ENCODE measurements around the gene PKD2L1. TPM values are rescaled to one million over a fixed set of nuclear protein-coding genes. Genes with fewer than 3 reads are reported as not detected.
A peak's percentile ranks its signal among the peaks of the same experiment; 100 is the strongest.

The PKD2L1 gene
- total RNA-seq, 2 donors from 2014 or later, result not detected

- no peaks in the 10 kb centered on the region for H3K9me3 ChIP-seq
- intact Hi-C loops (cut with DNase I), result no loop called here
- DNase-seq (no peak), ATAC-seq (no peak)
- H3K27ac ChIP-seq, result peak overlapping the region in 1 of 4 donors; percentile 47
- H3K4me3 ChIP-seq, result no peak overlapping the region
- TF ChIP-seq POLR2A (IDR thresholded peaks at IDR 0.05) (no peak), CTCF (IDR thresholded peaks at IDR 0.05) (no peak)
- no peaks in the 10 kb centered on the region for H3K36me3 ChIP-seq (replicated peaks in 1 of 2; ENCODE audit: insufficient read depth in 1 of 2, low read depth in 2 of 2)
- peaks cover 29% of the 10 kb centered on the region for H3K4me1 ChIP-seq
- 61 to 62% methylated on average over 6 of the region's 6 CpGs for WGBS, 2 donors
- no peaks in the 10 kb centered on the region for H3K27me3 ChIP-seq
These were observed 30.2 kb upstream of the PKD2L1 start for GRCh38 chr10:100360234-100360633.

- H3K36me3 ChIP-seq (replicated peaks in 1 of 2; ENCODE audit: insufficient read depth in 1 of 2, low read depth in 2 of 2), result no peaks in the 10 kb centered on the region
- no peaks in the 10 kb centered on the region for H3K9me3 ChIP-seq
- DNase-seq (peak in 3 of 4 donors; percentile 34 to 73 (median 55)), ATAC-seq (peak; percentile 66)
- 4 to 11% methylated on average over 3 of the region's 3 CpGs for WGBS, 2 donors
- intact Hi-C loops (cut with DNase I), result no loop called here
- H3K27ac ChIP-seq, result peak overlapping the region in 3 of 4 donors; percentile 11 to 47 (median 36)
- H3K4me3 ChIP-seq, result no peak overlapping the region
- peaks cover 23% of the 10 kb centered on the region for H3K4me1 ChIP-seq
- H3K27me3 ChIP-seq, result no peaks in the 10 kb centered on the region
- TF ChIP-seq CTCF (IDR thresholded peaks at IDR 0.05) (no peak), POLR2A (IDR thresholded peaks at IDR 0.05) (no peak)
These were observed 29.6 kb upstream of the PKD2L1 start for GRCh38 chr10:100359529-100360150.

- intact Hi-C loops (cut with DNase I), result no loop called here
- H3K9me3 ChIP-seq, result no peaks in the 10 kb centered on the region
- ATAC-seq (peak; percentile 19), DNase-seq (no peak)
- TF ChIP-seq POLR2A (IDR thresholded peaks at IDR 0.05) (no peak), CTCF (IDR thresholded peaks at IDR 0.05) (no peak)
- peaks cover 17% of the 10 kb centered on the region for H3K4me1 ChIP-seq
- peak overlapping the region in 3 of 4 donors; percentile 11 to 47 (median 36) for H3K27ac ChIP-seq
- H3K36me3 ChIP-seq (replicated peaks in 1 of 2; ENCODE audit: insufficient read depth in 1 of 2, low read depth in 2 of 2), result no peaks in the 10 kb centered on the region
- H3K4me3 ChIP-seq, result no peak overlapping the region
- WGBS, 2 donors, result 22 to 34% methylated on average over 2 of the region's 2 CpGs
- no peaks in the 10 kb centered on the region for H3K27me3 ChIP-seq
These were observed 29.0 kb upstream of the PKD2L1 start for GRCh38 chr10:100359030-100359432.

GRCh38 chr10:100357059-100357858 lies 27.2 kb upstream of the PKD2L1 start:
- Histone ChIP-seq H3K36me3 (replicated peaks in 1 of 2; ENCODE audit: insufficient read depth in 1 of 2, low read depth in 2 of 2) (no peaks in the 10 kb centered on the region), H3K9me3 (no peaks in the 10 kb centered on the region), H3K4me3 (no peak overlapping the region), H3K27ac (no peak overlapping the region), H3K27me3 (no peaks in the 10 kb centered on the region), H3K4me1 (peaks cover 17% of the 10 kb centered on the region)
- intact Hi-C loops (cut with DNase I), result no loop called here
- 77 to 88% methylated on average over 4 of the region's 4 CpGs for WGBS, 2 donors
- TF ChIP-seq CTCF (IDR thresholded peaks at IDR 0.05), result no peak
- no peak for TF ChIP-seq POLR2A (IDR thresholded peaks at IDR 0.05)
- no peak for ATAC-seq
- no peak for DNase-seq
